Effector CD8-positive, alpha-beta T cell (primary cell): ENCODE results near the gene LTBP1.
"Not testable (repeated sequence)": the region's sequence is repeated elsewhere in the genome, so short reads cannot be mapped to it uniquely, and the experiment has no call there.

ENCODE experiments used
- DNase-seq: peaks from one replicate; lab custom pipeline; 2025; lab: John Stamatoyannopoulos, UW

LTBP1 gene

DNA sequence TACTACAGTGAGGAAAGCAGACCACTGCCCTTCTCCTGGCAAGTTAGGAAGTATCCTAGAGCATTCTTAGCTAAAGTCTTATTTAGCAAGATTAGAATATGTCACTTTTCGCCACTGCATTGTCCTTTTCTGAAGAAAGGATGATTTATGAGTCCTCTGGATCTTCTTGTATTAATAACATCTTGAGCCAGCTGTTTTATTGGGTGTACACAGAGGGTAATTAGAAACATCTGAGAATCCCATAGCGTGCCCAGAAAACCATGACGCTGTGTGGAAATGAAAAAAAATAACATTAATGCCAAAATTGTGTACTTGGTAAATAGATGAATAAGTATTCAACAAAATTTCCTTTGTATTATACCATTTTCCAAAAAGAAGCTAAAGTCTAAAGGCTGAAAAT is 198.7 kb downstream of the LTBP1 start:
- no peak for DNase-seq

DNA sequence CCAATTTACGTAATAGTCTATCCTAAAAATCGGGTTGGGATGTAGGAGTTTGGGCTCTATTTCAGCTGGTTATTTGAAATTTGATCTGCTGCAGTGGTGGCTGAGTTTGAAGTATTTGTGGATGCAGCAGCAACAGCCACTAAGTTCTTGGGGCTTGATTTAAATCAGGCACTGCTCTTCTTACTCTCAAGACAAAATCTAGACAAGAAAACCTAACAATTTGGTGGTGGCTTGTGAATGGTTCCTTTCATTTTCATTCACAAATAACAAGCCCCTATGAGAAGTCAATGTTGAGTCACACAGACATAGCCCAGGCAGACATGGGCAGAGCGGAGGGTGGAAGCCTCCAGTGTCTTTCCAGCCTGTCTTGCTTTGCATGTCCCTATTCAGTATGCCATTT is 199.3 kb downstream of the LTBP1 start:
- DNase-seq: no peak

DNA sequence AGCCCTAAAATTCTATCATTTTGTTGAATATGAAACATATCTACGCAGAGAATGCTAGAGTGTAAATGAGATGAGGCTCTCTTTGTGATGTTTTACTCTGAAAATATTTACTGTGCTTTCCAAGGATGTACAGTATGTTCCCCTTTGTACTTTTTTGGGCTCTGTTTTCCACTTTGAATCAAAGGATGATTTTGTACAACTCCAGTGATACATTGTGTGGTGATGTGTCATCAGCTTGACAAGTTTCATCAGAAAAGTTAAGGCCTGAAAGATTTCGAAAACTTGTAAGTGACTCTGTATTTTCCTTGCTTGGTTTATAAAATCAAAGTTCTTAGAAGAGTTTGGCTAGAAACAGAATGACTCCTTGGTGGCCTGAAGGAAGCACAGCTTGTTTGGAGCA is 206.3 kb downstream of the LTBP1 start:
- DNase-seq: no peak

DNA sequence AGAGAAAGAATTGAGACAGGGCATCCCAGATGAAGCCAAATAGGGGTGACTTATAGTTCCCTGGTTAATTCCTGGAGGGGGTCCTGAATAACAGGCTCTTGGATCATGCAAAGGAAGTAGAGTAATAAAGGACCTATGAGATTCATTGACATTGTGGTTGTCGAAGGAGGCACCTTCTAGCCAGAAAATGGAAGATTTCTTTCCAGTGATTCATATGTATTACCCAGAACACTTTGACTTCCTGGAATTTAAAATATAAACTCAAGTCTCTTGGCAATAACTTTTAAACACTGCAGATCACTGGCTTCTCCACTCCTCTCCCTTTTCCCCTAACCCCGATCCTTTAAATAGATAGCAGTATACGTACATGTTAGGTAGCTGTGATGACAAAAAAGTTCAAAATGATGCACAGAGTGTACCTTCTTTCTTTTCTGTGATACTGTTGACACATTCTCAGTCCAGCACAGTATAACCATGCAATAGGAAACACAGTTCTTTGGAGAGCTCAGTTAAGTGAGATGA is 211.8 kb downstream of the LTBP1 start:
- DNase-seq: no peak

DNA sequence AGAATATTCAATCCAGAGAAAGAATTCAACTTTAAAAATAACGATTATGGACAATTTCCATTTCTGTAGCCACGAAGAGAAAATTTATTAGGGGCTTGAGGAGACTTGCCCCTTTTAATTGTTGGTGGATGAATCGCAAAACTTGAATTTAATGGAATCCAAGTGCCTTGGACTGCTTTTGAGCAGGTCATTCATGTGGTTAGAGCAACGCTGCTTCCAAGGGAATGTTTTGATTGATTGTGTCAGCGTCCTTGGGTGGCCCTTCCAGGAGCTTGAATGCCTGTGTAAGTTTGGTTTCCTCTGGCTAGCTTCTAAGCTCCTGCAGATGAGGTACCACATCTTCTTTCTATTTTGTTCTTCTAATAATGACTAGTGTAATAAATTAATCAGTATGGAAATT is 213.4 kb downstream of the LTBP1 start:
- no peak for DNase-seq

DNA sequence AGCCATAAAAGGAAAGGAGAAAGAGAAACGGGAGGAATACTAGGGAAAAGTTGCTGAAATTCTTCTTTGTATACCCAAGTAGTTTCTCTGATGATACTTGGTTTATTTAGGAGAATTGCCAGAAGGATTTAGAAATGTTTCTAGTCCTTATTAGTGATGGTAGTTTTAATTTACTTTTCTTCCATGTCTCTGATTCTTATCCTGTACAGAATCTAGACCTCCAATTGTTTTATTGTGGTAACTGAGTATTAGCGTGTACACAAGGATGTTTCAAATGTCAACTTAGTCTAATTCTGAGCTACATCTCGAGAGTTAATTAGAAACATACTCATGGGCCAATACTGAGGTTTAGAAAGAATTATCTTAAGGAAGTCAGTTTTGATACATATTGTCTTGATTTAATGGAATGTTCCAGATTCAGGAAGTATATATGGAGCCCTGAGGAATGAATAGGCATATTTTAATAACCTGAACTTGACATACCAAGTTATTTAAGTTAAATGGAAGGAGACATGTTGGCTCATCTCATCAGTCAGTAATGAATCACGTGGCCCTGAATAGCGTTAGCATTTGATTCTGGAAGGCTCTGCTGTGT is 219.6 kb downstream of the LTBP1 start:
- DNase-seq: no peak

DNA sequence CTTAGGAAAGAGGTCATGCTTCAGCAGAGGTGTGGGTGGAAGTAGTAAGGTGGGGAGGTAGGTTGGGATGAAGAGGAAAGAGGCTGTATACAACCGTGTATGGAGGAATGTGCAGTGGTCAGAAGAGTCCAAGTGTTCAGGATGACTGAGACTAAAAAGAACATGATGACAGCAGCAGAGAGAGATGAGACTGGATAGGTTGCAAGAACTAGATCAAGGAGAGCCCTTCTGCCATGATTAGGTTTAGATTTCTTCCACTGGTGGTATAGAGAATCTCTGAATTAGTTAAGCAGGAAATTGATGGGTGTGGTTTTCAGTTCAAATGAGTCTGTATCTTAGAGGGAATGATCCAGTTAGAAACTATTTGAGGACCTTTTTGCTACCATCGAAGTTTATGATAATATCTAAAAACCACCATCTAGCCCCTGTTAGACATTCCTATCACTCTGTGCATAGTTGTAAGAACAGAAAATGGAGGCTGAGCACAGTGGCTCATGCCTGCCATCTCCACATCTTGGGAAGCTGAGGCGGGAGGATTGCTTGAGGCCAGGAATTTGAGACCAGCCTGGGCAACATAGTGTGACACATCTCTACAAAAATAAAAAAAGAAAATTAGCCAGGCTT is 221.0 kb downstream of the LTBP1 start:
- no peak for DNase-seq

DNA sequence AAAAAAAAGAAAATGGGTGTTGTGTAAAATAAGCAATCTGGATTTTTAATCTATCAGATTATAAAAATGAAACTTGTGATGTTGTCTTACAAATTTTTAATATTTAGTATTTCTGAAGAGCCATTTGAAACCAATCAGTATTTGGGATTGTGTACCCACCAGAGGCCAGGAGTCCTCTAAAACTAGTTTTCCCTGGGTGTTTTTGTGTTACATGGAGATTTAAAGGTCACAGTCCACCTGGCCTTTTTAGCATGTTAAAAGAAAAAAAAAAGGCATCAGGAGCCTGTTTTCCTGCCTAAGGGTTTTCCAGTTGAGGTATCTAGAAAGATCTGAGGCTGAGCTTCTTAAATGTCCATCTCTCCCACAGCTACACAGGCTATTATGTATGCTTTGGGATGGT is 221.7 kb downstream of the LTBP1 start:
- DNase-seq: no peak

DNA sequence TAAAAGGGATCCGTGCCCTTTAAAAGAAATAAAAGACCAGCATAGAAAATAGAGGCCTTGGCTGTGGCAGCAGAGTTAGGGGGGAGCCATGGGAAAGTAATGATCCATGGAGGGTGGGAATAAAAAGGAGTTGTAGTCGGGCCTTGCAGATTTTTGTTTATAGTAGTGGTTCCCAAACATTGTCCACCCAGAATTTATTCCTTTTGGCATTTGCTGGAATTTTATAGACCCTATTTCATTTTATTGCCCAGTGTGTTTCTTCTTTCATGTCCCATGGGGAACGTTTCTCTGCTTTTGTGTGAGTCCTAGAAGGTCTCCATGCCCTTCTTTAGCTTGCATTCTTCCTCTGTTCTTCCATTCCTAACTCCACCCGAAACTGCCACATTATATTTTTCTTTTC is 222.2 kb downstream of the LTBP1 start:
- no peak for DNase-seq

DNA sequence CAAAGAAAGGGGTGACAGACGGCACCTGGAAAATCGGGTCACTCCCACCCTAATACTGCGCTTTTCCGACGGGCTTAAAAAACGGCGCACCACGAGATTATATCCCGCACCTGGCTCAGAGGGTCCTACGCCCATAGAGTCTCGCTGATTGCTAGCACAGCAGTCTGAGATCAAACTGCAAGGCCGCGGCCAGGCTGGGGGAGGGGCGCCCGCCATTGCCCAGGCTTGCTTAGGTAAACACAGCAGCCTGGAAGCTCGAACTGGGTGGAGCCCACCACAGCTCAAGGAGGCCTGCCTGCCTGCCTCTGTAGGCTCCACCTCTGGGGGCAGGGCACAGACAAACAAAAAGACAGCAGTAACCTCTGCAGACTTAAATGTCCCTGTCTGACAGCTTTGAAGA is 223.5 kb downstream of the LTBP1 start:
- DNase-seq: not testable (repeated sequence)

DNA sequence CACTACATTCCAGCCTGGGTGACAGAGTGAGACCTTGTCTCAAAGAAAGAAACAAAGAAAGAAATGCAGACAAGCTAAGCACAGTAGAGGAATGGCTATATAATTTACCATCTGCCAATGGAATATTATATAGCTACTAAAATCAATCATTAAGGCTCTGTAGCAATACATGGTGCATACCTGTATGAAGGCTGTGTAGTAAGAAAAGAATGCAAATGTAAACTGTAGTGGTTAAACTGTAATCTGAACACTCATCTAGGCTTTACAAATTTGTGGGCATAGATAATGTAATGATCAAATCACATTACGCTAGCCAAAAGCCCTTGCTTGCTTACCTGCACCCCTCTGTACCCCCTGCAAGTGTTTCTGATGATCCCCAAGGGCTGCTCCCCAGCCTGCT is 230.9 kb downstream of the LTBP1 start:
- DNase-seq: no peak

DNA sequence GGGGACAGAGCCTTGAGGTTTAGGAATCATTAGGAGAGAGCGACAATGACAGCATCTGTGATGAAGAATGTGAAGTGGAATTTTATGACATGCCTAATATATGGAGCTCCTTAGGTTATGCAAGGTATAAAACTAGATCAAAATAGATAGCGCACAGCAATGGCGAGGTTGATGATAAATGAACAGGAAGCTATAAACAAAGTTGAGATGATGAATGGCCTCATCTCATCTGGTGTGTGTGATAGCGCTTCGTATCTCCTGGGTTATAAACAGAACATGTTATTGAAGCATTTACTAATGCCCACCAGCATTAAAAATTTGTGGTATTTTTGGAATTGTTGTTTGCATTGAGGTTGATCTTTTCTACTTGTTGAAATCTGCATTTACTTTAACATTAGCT is 231.5 kb downstream of the LTBP1 start:
- DNase-seq: no peak

DNA sequence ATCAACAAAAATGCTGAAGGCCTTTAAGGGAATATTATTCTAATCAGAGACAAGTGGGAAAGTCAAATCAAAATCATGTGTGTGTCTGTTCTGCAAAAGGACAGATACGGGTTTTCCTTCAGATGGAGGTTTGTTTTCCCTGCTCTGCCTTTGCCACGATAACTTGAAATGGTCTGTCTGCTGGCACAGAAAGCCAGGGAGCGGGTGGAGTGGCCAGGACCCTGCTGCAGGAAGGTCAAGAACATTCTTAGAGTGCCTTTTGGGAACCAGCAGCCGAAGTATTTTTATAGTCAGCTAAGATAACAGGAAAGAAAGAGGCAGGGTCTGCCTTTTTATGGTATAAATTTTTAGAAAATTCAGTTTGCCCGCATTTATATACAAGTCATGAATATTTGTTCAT is 234.2 kb downstream of the LTBP1 start:
- no peak for DNase-seq

DNA sequence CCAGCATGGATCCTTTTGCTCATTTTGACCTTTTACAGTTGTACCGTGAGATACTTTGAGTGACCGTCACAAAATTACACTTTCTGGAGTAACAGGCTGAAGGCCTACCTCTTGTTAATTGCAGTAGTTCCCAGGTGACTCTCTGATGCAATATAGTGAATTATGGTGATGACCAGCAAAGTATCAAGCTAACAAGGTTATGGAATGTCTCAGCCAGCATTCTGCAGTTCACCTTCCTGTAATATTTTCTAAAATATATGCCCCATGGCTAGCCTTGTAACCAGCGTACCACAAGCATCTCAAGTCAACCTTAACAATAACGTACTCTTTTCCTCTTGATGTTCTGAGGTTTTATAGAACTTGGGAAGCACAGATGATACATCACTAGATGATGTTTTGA is 234.7 kb downstream of the LTBP1 start:
- DNase-seq: no peak

DNA sequence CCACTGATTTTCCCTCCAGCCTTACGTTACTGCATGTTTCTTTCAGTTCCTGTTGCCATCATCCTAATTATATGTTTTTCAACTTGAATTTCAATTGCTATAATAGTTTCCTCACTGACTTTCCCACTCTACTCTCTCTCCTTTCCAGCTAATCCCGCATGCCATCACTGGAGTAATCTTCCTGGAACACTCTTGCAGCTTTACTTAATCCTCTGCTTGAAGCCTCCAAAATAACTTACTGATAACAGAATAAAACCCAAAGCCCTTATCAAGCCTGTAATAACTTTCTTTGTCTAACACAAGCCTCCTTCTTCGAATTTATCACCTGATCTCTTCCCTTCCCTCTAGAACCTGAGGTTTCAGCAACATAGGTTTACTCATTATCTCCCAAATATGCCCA is 237.3 kb downstream of the LTBP1 start:
- no peak for DNase-seq

DNA sequence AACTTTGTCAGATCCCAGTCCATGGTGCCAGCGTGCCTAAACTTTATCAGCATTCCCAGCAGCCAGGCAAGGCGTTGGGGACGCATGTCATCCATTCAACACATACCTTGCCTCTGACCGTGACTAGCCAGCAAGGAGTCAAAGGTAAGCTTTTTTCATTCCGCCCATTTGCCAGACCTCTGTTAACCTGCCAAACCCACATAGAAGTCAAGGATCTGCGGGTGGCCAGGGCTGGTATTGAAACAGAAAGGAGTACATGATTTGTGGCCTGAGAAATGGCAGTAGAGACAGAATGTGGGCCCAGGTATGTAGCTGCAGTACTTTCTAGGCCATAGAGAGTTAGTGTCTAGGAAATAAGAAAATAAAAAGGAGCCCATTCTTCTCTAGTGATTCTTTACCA is 240.2 kb downstream of the LTBP1 start:
- no peak for DNase-seq

DNA sequence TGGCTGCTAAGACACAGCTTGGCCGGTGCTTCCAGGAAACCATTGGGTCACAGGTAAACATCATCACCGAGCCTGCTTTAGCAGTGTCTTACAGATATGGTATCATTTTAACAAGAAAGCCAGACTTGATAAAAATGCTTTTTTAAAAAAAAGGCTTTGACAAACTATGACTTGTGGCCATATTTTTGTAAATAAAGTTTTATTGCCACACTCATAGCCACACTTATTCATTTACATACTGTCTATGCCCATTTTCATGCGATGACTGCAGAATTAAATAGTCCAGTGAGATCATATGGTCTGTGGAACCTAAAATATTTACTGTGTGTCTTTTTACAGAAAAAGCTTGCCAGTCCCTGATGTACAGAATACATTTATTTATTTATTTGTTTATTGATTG is 242.0 kb downstream of the LTBP1 start:
- DNase-seq: no peak

DNA sequence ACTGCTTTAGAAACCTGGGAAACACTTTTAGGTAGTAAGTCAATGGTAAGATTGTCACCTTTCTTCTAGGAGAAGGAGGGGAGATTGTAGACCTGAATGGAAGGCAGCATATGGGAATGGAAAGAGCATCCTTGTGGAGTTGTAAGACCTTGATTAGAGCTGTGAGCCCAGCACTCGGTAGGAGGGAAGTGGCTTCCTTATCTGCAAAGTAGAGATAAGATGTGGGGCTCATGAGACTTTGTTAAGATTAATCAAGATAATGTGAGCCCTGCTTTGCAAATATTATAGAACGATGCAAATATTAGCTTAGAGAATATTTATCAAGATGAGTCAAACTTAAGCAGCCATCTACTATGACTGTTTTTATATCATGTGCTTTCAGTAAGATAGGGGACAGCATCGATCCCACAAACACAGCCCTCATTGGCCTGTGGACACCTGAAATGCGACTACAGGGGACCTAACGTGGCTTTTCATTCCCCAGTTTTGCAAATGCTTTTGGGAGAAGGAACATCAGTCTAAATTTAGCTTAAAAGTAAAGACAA is 243.7 kb downstream of the LTBP1 start:
- DNase-seq: no peak

DNA sequence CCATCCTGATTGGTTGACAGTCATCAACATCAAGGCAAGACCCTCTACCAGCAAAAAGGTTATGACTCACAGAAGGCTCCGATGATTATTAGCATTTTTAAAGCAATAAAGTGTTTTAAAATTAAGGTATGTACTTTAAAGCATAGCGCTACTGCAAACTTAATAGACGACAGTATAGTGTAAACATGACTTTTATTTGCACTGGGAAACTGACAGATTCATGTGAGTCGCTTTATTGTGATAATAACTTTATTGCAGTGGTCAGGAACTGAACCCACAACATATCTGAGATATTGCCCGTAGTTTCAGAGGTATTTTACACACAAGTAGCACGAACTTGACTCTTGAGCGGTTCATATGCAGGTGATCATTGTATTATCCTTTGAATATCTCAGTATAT is 249.1 kb downstream of the LTBP1 start:
- no peak for DNase-seq

DNA sequence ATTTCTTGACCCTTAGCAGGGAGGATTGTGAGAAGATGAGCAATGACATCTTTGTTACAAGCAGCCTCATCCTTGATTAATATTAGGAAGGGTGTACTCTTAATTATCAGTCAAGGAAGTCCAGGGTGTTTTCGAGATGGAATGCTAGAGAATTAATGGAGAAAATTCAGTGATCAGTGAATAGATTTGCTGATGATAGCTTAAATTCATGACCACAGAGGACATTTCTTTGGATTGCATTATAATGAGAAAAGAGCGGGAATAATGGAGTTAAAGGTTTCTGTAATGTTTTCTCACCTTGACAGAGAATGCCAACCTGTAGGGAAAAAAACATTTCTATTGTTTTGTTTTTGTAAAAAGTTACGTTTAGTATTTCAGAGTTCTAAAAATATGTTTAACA is 249.9 kb downstream of the LTBP1 start:
- DNase-seq: no peak

DNA sequence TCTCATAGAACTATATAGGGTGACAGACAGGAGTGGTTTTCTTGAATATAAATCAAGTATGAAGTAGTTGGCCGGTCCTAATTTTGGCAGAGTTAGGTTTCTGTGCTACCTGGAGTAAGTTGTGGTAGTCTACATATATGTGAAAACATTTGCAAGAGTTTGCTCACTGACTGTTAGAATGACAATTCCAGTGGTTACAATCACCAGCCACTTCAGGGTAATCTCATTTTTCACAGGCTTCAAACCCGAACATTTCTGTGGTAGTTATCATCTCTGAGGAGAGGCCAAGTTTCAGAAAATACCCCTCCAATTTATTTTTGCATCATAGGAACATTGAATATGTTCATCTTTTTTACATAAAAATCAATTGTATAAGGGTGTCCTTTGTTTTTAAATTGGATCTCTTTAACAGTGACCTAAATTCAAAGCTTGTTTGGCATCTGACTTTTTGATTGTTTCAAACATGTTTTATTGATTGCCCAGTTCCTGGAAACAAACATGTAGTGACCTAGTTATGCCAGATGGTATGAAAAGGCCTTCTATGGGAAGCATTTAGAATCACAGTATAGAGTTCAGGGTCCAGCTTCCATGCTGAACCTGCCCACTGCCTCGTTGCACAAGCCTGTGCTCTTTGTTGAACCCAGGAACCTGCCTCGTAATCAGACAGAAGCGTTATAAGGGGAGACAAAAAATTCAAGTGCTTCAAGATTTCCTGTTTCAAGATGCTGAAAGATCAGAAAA is 250.6 kb downstream of the LTBP1 start:
- DNase-seq: no peak

DNA sequence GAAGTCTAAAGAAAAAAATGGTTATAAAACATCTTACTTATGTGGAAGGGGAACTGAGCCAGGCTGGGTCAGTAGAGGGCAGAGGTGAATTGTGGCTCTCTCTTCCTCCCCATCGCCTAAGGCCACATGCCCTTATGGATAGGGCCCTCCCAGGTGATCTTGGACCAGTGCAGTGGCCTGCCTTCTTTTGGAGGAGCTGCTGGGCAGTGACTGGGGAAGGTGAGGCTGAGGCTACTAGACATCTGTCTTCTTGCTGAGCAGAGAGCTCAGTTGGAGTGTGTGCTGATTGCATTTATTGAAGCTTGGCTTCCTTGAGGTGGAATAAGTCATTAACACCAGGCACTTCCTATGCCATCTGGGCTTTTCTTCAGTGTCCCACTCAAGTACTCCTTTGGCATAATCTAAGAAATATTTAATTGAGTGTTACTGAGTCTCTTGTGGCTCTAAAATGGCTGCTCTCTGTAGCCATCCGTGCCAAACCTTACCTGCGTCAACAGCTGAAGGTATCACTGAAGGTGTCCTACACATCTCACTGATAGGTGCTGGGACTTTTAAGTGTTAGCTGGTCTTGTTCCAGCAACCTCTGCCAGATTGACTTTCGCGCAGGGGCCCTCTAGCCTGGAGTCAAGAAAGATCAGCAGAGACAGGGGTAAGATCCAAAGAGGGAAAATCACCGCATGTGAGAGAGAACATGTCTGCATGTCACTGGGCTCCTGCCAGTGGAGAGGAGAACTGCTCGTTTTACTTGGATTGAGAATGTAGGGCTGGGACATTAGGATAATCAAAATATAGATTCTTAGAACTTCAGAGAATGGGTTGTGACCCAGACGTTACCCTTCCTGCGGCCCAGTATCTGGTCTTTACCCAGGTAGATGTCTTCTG is 256.1 kb downstream of the LTBP1 start:
- no peak for DNase-seq
